Progenitor cell of endocrine pancreas (in vitro differentiated cells): ENCODE results near the gene P2RY8. TPM values are rescaled to one million over a fixed set of nuclear protein-coding genes. Genes with fewer than 3 reads are reported as not detected.
"Not testable (repeated sequence)": the region's sequence is repeated elsewhere in the genome, so short reads cannot be mapped to it uniquely, and the experiment has no call there.

Source experiments
- DNase-seq: peaks from one replicate; pipeline ENCODE4 v3.0.0; 2021; ENCODE audit warnings: low spot score; ENCODE audit not compliant: unreplicated experiment
- H3K27ac Mint-ChIP-seq: 2 replicates; pipeline ENCODE4 v1.8.0; 2021; ENCODE audit warnings: mild to moderate bottlenecking, moderate library complexity, mixed read lengths
- H3K27me3 Mint-ChIP-seq: 2 replicates; pipeline ENCODE4 v1.8.0; 2021; ENCODE audit warnings: mixed read lengths
- H3K36me3 Mint-ChIP-seq: 2 replicates; pipeline ENCODE4 v1.8.0; 2022; ENCODE audit warnings: mixed read lengths; ENCODE audit not compliant: insufficient read depth
- H3K4me1 Mint-ChIP-seq: 2 replicates; pipeline ENCODE4 v1.8.0; 2021; ENCODE audit warnings: low read depth, mixed read lengths
- H3K4me3 Mint-ChIP-seq: 2 replicates; pipeline ENCODE4 v1.8.0; 2021; ENCODE audit warnings: low read depth, mild to moderate bottlenecking, moderate library complexity, mixed read lengths
- H3K9me3 Mint-ChIP-seq: 2 replicates; pipeline ENCODE4 v1.8.0; 2021; ENCODE audit warnings: low read depth, mixed read lengths
- total RNA-seq: library from RNA; stranded (reverse); gene quantifications from 2 replicates; pipeline ENCODE4 v1.2.1, GENCODE V29; 2021
- TF ChIP-seq, protein P1 (sequence below): fragments of 200-600 bp; sonication (generic); IDR thresholded peaks from one replicate; pipeline ENCODE4 v1.5.0; 2021; ENCODE audit warnings: antibody characterized with exemption, mild to moderate bottlenecking; ENCODE audit not compliant: unreplicated experiment

Gene P2RY8
- total RNA-seq, 1 donor from 2014 or later: not detected

DNA sequence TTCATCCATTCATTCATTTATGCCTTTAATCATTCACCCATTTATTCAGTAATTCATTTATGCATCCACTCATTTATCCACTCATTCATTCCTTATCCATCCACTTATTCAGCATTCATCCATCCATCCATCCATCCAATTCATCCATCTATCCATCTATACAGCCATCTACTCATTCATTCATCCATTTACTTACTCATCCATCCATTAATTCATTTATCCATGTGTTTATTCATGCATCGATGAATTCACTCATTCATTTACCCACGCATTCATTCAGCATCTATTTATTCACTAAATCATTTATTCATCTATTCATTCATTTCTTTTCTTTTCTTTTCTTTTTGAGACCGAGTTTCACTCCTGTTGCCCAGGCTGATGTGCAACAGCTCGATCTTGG is 10.4 kb downstream of the P2RY8 start:
- DNase-seq: no peak
- TF ChIP-seq, protein P1, sequence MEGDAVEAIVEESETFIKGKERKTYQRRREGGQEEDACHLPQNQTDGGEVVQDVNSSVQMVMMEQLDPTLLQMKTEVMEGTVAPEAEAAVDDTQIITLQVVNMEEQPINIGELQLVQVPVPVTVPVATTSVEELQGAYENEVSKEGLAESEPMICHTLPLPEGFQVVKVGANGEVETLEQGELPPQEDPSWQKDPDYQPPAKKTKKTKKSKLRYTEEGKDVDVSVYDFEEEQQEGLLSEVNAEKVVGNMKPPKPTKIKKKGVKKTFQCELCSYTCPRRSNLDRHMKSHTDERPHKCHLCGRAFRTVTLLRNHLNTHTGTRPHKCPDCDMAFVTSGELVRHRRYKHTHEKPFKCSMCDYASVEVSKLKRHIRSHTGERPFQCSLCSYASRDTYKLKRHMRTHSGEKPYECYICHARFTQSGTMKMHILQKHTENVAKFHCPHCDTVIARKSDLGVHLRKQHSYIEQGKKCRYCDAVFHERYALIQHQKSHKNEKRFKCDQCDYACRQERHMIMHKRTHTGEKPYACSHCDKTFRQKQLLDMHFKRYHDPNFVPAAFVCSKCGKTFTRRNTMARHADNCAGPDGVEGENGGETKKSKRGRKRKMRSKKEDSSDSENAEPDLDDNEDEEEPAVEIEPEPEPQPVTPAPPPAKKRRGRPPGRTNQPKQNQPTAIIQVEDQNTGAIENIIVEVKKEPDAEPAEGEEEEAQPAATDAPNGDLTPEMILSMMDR: no peak
- no peaks in the 10 kb centered on the region for H3K9me3 Mint-ChIP-seq
- no peaks in the 10 kb centered on the region for H3K27me3 Mint-ChIP-seq
- peaks cover 1% of the 10 kb centered on the region for H3K4me1 Mint-ChIP-seq
- no peak overlapping the region for H3K4me3 Mint-ChIP-seq
- no peak overlapping the region for H3K27ac Mint-ChIP-seq
- no peaks in the 10 kb centered on the region for H3K36me3 Mint-ChIP-seq

DNA sequence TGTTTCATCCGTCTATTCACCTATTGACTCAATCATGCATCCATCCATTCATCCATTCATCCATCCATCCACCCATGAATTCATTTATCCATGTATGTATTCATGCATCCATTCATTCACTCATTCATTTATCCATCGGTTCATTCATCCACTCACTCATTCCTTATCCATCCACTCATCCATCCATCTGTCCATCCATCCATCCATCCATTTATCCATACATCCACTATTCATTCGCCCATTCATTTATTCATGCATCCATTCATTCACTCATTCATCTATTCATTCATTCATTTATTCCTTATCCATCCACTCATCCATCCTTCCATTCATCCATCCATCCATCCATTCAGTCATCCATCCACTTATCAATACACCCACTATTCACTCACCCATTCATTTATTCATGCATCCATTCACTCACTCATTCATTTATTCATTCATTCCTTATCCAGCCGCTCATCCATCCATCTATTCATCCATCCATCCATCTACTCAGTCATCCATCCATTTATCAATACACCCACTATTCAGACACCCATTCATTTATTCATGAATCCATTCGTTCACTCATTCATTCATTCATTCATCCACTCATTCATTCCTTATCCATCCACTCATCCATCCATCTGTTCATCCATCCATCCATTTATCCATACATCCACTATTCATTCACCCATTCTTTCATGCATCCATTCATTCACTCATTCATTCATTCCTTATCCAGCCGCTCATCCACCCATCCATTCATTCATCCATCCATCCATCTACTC is 11.2 kb downstream of the P2RY8 start:
- Mint-ChIP-seq H3K36me3 (no peaks in the 10 kb centered on the region), H3K9me3 (no peaks in the 10 kb centered on the region), H3K27ac (no peak overlapping the region), H3K4me3 (no peak overlapping the region), H3K4me1 (peaks cover 3% of the 10 kb centered on the region), H3K27me3 (no peaks in the 10 kb centered on the region)
- DNase-seq: no peak
- TF ChIP-seq, protein P1: no peak

DNA sequence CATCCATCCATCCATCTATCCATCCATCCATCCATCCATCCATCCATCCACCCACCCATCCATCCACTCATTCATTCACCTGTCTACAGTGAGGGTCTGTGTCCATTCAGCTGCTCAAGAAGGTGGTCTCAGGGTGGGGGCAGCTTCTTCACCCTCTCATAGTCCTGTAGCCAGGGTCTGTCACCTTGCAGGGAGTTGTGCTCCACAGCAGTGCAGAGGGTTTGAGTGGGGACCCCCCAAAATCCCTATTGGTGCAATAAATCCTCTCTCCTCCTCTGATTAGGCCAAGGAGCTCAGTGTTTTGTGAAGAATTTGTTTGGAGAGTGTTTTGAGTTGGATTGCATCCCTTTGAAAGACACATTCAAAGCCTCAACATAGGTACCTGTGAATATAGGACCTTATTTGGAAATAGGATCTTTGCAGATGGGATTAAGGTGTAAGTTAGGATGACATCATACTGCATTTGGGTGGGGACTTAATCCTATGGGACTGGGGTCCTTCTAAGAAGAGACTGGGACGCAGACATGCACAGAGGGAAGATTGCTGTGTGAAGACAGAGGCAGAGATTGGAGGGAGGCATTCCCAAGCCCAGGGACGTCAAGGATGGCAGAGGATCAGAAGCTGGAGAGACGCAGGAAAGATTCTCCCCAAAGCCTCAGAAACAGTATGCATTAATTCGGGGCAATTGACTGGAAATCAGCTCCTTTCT is 12.0 kb downstream of the P2RY8 start:
- no peak for DNase-seq
- H3K27me3 Mint-ChIP-seq: no peaks in the 10 kb centered on the region
- peaks cover 3% of the 10 kb centered on the region for H3K4me1 Mint-ChIP-seq
- TF ChIP-seq, protein P1: no peak
- H3K9me3 Mint-ChIP-seq: no peaks in the 10 kb centered on the region
- H3K27ac Mint-ChIP-seq: no peak overlapping the region
- no peaks in the 10 kb centered on the region for H3K36me3 Mint-ChIP-seq
- H3K4me3 Mint-ChIP-seq: no peak overlapping the region

DNA sequence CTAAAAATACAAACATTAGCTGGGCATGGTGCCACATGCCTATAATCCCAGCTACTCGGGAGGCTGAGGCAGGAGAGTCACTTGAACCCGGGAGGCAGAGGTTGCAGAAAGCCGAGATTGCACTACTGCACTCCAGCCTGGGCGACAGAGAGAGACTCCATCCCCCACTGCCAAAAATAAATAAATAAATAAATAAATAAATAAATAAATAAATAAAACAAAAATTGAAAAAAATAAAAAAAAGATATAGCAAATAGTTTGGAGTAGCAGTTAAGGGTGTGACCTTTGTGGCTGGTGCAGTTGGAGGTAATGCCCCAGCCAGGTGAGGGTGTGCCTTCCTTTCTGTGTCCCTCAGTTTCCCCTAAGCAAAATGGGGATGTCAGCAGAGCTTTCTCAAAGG is 14.1 kb downstream of the P2RY8 start:
- H3K27me3 Mint-ChIP-seq, H3K9me3 Mint-ChIP-seq, DNase-seq, H3K4me1 Mint-ChIP-seq, H3K36me3 Mint-ChIP-seq, H3K4me3 Mint-ChIP-seq, H3K27ac Mint-ChIP-seq: not testable (repeated sequence)

DNA sequence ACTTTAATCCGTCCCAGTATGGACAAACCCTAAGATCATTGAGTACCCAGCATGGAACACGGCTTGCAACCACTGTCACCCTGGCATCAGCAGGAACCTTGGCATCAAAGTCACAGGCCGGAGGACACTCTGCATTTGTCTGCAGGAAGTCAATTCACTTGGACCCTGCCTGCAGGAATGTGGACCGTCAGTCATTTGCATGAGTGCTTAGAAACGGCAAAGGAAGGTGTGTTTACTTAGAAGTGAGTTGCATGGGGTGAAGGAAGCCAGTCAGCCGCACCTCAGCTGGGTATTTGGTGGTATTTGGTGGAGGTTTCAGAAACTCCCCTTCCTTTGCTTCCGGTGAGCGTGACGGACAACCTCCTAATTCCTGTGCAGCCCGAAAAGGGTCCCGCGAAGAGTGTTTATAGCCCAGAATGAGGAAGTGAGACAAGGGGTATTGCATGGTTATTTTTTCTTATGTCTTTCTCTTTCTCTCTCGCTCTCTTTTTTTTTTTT is 15.5 kb downstream of the P2RY8 start:
- Mint-ChIP-seq H3K27me3 (peaks cover 2% of the 10 kb centered on the region), H3K4me3 (no peak overlapping the region), H3K9me3 (peaks cover 7% of the 10 kb centered on the region), H3K36me3 (no peaks in the 10 kb centered on the region), H3K27ac (no peak overlapping the region), H3K4me1 (peaks cover 3% of the 10 kb centered on the region)
- TF ChIP-seq, protein P1: no peak
- no peak for DNase-seq
